ENCODE data around the gene DDC.

The DDC gene

GRCh38 chr7:50564640-50565558 lies at the start of gene DDC:
Gene DDC, minus strand, starts transcription at chr7:50565405. Its CDS starts 21,320 bp downstream, at chr7:50544085.
- DNase-seq (ENCODE audit: low spot score), result no peak

GRCh38 chr7:50613473-50613872 lies 48.3 kb upstream of the DDC start:
- no peak for DNase-seq (ENCODE audit: low spot score)

- no peak for DNase-seq (ENCODE audit: low spot score)
Measured at GRCh38 chr7:50612704-50613103, 47.5 kb upstream of the DDC start.

- DNase-seq (ENCODE audit: low spot score), result no peak
Measured at GRCh38 chr7:50610521-50611277, 45.5 kb upstream of the DDC start.

GRCh38 chr7:50608196-50608906 lies 43.1 kb upstream of the DDC start:
- no peak for DNase-seq (ENCODE audit: low spot score)

GRCh38 chr7:50607524-50608125 lies 42.4 kb upstream of the DDC start:
- no peak for DNase-seq (ENCODE audit: low spot score)

- no peak for DNase-seq (ENCODE audit: low spot score)
Measured at GRCh38 chr7:50605059-50605458, 39.9 kb upstream of the DDC start.

GRCh38 chr7:50603287-50603686 lies 38.1 kb upstream of the DDC start:
- DNase-seq (ENCODE audit: low spot score), result no peak

GRCh38 chr7:50599385-50599784 lies 34.2 kb upstream of the DDC start:
- no peak for DNase-seq (ENCODE audit: low spot score)

GRCh38 chr7:50598460-50599343 lies 33.5 kb upstream of the DDC start:
- no peak for DNase-seq (ENCODE audit: low spot score)

GRCh38 chr7:50596484-50596883 lies 31.3 kb upstream of the DDC start:
- DNase-seq (ENCODE audit: low spot score), result no peak

GRCh38 chr7:50595491-50596102 lies 30.4 kb upstream of the DDC start:
- DNase-seq (ENCODE audit: low spot score), result no peak

- DNase-seq (ENCODE audit: low spot score), result no peak
Measured at GRCh38 chr7:50594734-50595485, 29.7 kb upstream of the DDC start.

- DNase-seq (ENCODE audit: low spot score), result no peak
Measured at GRCh38 chr7:50594136-50594535, 28.9 kb upstream of the DDC start.

GRCh38 chr7:50592940-50593339 lies 27.7 kb upstream of the DDC start:
- DNase-seq (ENCODE audit: low spot score), result no peak

- no peak for DNase-seq (ENCODE audit: low spot score)
Measured at GRCh38 chr7:50591480-50592438, 26.6 kb upstream of the DDC start.

GRCh38 chr7:50591098-50591479 lies 25.9 kb upstream of the DDC start:
- no peak for DNase-seq (ENCODE audit: low spot score)

GRCh38 chr7:50590535-50590934 lies 25.3 kb upstream of the DDC start:
- DNase-seq (ENCODE audit: low spot score), result no peak

GRCh38 chr7:50589364-50589763 lies 24.2 kb upstream of the DDC start:
- DNase-seq (ENCODE audit: low spot score), result no peak
